Hepatic stellate cell (primary cell): ENCODE results near the gene LENG1.

Source experiments
- DNase-seq: peaks from one replicate; pipeline ENCODE4 v3.0.0; 2011; ENCODE audit warnings: low spot score

Gene LENG1

GRCh38 chr19:54109651-54110050, 49.9 kb downstream of the LENG1 start:
- no peak for DNase-seq

GRCh38 chr19:54108496-54108895, 51.0 kb downstream of the LENG1 start:
- DNase-seq, result no peak

GRCh38 chr19:54107876-54108490, 51.5 kb downstream of the LENG1 start:
- DNase-seq, result no peak

- no peak for DNase-seq
Measured at GRCh38 chr19:54106716-54107115, 52.8 kb downstream of the LENG1 start.

GRCh38 chr19:54105796-54106195, 53.7 kb downstream of the LENG1 start:
- DNase-seq, result no peak
